Activated CD4-positive, CD25-positive, alpha-beta regulatory T cell treated with anti-CD3 and anti-CD28 coated beads, Interleukin-2, amount 50 U/mL, for 24 hours (primary cell): ENCODE data around the gene ENTREP1.
"Not testable (repeated sequence)": the region's sequence is repeated elsewhere in the genome, so short reads cannot be mapped to it uniquely, and the experiment has no call there.

Source experiments
- ATAC-seq, 2 donors: fragments of 150-1000 bp; cut with Tn5 transposase; one replicate each; pipeline ENCODE4 v1.10.0; 2021; ENCODE audit warnings: mild to moderate bottlenecking in 1 of 2, moderate library complexity in 1 of 2

ENTREP1 gene

DNA sequence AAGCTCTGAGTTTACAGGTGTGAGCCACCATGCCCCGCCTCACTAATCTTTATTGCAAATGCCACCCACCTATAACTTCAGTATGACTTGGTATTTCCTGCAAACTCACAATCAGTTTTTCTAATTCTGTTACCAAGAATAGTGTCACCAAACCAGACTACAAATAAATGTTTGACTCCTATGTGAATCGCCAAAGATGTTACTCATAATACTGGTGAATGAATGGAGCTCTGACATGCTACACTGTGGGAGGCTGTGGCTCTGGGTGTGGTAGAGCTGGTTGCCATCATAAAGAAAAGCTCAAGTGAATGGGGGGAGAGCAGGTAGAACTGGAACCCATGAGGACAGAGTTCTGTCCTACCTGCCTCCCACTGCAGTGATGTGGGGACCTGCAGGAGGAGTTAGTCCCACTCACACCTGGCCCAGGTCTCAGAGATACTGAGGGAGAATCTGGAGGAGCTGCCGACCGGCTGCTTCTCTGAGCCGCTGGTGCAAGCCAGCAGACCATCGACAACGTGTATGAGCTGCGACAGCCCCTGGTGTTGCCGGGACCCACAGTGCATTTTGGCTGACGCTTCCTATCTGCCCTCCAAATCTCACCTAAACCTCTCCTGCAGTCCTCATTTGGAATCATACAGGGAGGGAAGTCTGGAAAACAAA is 95.7 kb downstream of the ENTREP1 start:
- ATAC-seq: no peak

- ATAC-seq: no peak
Observed at GRCh38 chr9:69421908-69422801, 97.1 kb downstream of the ENTREP1 start.

DNA sequence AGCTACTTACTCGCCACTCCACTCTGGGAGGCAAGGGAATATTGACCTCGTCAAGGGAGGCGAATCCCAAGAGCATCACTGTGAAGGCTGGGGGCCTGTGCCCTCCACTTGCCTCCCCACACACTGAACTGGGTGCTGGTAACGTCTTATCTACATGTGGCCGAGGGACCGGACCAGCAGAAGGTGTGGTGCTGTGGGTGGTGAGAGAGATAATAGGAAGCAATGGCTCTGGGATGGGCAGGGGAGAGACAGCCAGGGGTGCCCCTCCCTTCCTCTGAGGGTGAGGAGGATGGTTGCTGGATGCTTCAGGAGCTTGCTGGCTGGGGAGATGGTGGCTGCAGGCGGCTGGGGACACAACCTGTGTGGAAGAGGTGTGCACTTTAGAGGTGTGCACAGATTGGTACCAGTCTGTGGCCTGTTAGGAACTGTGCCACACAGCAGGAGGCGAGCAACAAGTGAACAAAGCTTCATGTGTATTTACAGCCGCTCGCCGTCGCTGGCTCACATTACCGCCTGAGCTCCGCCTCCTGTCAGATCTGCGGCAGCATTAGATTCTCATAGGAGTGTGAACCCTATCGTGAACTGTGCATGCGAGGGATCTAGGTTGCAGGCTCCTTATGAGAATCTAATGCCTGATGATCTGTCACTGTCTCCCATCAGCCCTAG is 100.3 kb downstream of the ENTREP1 start:
- ATAC-seq: no peak

GRCh38 chr9:69427286-69427685 is 102.3 kb downstream of the ENTREP1 start:
- ATAC-seq: no peak

DNA sequence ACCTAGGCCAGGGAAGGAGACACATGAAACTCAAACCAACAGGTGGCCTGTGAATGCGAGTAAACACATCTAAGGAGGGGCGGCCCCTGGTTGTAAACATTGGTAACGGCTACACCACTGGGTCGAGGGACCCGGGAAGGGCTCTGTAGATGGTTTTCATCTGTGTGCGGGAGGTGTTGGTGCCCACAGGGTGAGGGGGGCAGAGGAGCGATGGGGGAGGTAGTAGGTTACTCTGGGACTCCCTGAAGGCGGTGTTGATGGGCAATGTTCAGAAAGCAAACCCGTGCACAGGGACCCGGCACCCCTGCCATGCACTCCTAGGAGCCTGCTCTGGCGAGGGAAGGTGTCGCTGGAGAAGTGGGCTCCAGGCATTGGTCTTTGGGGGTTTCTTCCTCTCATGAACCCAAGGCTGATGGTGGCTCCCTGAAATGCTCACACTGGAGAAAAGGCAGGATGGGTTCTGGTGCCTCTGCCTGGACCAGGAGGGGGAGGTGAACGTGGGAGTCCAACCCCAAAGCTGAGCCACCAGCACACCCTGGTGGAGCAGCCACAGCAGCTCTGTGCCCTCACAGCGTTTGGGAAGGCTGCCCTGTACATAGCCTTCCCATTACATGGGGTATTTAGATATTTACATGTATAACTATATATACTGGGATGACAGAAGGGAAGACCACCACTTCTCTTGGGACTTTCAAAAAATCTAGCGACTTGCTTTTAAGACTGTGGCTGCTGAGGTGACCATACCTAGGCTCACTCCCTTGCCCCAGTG is 103.2 kb downstream of the ENTREP1 start:
- ATAC-seq: no peak

GRCh38 chr9:69429281-69429680 is 104.3 kb downstream of the ENTREP1 start:
- ATAC-seq: no peak

DNA sequence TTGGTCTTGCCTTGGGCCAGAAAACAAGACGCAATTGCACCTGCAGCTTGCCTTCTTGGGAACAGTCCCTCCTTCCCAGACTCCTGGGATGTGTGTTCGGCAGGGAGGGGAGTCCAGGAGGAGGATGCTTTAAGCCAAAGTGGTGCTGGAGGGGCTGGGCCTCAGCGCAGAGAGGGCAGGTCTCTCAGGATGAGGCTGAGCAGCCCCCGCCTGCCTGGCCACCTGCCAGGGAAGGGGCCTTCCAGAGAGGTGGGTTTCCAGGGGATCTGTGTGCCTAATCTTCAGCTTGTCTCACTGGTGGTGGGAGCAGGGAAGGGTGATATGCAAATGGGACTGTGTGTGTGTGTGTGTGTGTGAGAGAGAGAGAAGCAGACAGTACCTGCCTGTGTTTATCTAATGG is 105.2 kb downstream of the ENTREP1 start:
- no peak for ATAC-seq

GRCh38 chr9:69431203-69431602 is 106.2 kb downstream of the ENTREP1 start:
- no peak for ATAC-seq

DNA sequence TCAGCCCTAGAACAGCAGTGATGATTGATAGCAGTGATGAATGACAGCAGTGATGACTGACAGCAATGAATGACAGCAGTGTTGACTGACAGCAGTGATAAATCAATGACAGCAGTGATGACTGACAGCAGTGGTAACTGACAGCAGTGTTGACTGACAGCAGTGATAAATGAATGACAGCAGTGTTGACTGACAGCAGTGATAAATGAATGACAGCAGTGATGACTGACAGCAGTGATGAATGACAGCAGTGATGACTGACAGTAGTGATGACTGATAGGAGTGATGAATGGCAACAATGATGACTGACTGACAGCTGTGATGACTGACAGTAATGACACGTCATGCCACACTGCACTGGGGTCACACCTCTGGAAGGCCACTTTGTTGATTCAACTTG is 106.8 kb downstream of the ENTREP1 start:
- peak in 1 of 2 donors; percentile 40 for ATAC-seq

DNA sequence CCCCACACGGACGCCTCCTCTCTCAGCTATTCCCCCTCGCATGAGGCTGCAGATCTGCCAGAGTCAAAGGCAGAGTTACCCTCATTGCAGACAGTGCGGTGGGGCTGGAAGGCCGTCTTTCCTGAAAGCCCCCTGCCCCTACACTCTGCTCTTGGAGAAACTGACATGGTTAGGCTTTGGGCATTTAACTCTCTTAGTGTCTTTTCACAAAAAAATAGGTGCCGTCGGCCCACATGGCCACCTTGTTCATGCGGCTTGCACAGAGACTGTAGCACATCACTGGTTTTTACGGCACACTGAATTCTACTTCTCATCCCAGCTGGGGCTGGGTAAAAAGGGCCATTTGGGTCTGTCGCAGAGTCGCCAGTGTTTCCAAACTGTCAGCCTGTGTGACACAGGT is 107.6 kb downstream of the ENTREP1 start:
- ATAC-seq: no peak

GRCh38 chr9:69433392-69433791 is 108.4 kb downstream of the ENTREP1 start:
- no peak for ATAC-seq

DNA sequence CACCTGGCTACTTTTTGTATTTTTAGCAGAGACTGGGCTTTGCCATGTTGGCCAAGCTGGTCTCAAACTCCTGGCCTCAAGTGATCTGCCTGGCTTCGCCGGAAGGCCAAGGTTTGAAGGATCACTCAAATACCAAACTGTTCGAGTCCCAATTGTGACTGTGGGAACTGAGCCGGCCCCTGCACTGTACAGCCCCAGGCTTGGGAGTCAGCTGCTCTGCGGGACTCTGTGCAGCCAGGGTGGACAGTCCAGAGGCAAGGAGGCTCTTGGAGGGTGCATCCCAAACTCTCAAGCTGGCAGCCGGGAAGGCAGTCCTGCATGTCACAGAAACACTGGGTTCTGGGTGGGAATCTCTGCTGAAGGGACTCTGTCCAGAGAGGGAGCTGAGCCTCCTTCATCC is 109.0 kb downstream of the ENTREP1 start:
- no peak for ATAC-seq

- ATAC-seq: not testable (repeated sequence)
Observed at GRCh38 chr9:69439654-69440053, 114.6 kb downstream of the ENTREP1 start.

DNA sequence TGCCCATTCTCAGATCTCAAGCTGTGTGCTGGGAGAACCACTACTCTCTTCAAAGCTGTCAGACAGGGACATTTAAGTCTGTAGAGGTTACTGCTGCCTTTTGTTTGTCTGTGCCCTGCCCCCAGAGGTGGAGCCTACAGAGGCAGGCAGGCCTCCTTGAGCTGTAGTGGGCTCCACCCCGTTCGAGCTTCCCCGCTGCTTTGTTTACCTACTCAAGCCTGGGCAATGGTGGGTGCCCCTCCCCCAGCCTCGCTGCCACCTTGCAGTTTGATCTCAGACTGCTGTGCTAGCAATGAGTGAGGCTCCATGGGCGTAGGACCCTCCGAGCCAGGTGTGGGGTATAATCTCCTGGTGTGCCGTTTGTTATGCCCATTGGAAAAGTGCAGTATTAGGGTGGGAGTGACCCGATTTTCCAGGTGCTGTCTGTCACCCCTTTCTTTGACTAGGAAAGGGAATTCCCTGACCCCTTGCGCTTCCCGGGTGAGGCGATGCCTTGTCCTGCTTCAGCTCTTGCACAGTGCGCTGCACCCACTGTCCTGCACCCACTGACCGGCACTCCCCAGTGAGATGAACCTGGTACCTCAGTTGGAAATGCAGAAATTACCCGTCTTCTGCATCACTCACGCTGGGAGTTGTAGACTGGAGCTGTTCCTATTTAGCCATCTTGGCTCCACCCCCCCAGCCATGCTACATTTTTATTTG is 115.4 kb downstream of the ENTREP1 start:
- not testable (repeated sequence) for ATAC-seq
